Suprapubic skin (tissue), 3 donors: ENCODE measurements around the gene CDC25A.

Experiments used
- CTCF ChIP-seq, 2 donors: fragments of 200-600 bp in 1 of 2; fragments of 450-650 bp in 1 of 2; sonication (generic) in 1 of 2; IDR thresholded peaks; one replicate each; pipeline ENCODE4 v1.5.1; 2016 to 2019; ENCODE audit warnings: antibody characterized with exemption in 2 of 2, mild to moderate bottlenecking in 1 of 2, moderate library complexity in 1 of 2
- POLR2A ChIP-seq, 2 donors: fragments of 450-650 bp; IDR thresholded peaks; one replicate each; pipeline ENCODE4 v1.6.1; 2017; ENCODE audit warnings: antibody characterized with exemption in 2 of 2, mild to moderate bottlenecking in 2 of 2, moderate library complexity in 2 of 2

- no peak for TF ChIP-seq POLR2A (IDR thresholded peaks at IDR 0.05)
- TF ChIP-seq CTCF (IDR thresholded peaks at IDR 0.05): no peak
These were observed 31.3 kb upstream of the CDC25A start for GRCh38 chr3:48219543-48219942.
